ENCODE results near the gene NIPAL3.

GRCh38 chr1:24440436-24440835 is 24.8 kb downstream of the NIPAL3 start:
- TF ChIP-seq POLR2AphosphoS5 (IDR thresholded peaks at IDR 0.05; ENCODE audit: low read depth, low read length), result no peak
- no peak for TF ChIP-seq POLR2A (IDR thresholded peaks at IDR 0.05; ENCODE audit: low read depth, low read length)
